Cardiac muscle cell (in vitro differentiated cells and primary cell): ENCODE measurements around the gene BCAS3. TPM values are rescaled to one million over a fixed set of nuclear protein-coding genes. Genes with fewer than 3 reads are reported as not detected.

Experiments used
- DNase-seq, 2 donors: peaks; one replicate each; pipeline versions ENCODE4 v3.0.0 to v3.0.0-alpha.2; 2010 to 2017; ENCODE audit warnings: low read depth in 1 of 2, low spot score in 1 of 2
- H3K27ac ChIP-seq: fragments of 200-600 bp; sonication (generic); 2 replicates; pipeline ENCODE4 v1.5.1; 2016
- H3K27me3 ChIP-seq: fragments of 200-600 bp; sonication (generic); 2 replicates; pipeline ENCODE4 v1.6.0; 2016; ENCODE audit warnings: control low read depth
- H3K36me3 ChIP-seq: fragments of 200-600 bp; sonication (generic); 2 replicates; pipeline ENCODE4 v1.5.1; 2016; ENCODE audit warnings: control low read depth
- H3K4me1 ChIP-seq: fragments of 200-600 bp; sonication (generic); 2 replicates; pipeline ENCODE4 v1.8.1; 2017; ENCODE audit warnings: low read depth, mild to moderate bottlenecking, mixed run types
- H3K4me3 ChIP-seq: fragments of 200-600 bp; sonication (generic); 2 replicates; pipeline ENCODE4 v1.5.1; 2016; ENCODE audit warnings: mild to moderate bottlenecking
- H3K9me3 ChIP-seq: fragments of 200-600 bp; sonication (generic); 2 replicates; pipeline ENCODE4 v1.5.1; 2017; ENCODE audit warnings: low read depth, mild to moderate bottlenecking, control low read depth
- CTCF ChIP-seq: IDR thresholded peaks from 2 replicates; pipeline ENCODE4 v1.5.1; 2012; ENCODE audit warnings: low read depth, mild to moderate bottlenecking, low read length
- polyA plus RNA-seq: library from polyadenylated mRNA; unstranded; fragments of >200 nt; fragmentation: Nextera tagmentation; extraction: Ambion mirVana; gene quantifications from 2 replicates; pipeline ENCODE4 v1.2.1, GENCODE V29; 2016
- total RNA-seq: library from RNA; depleted of rRNA; stranded (reverse); fragments of >200 nt; gene quantifications from 2 replicates; pipeline ENCODE4 v1.2.3, GENCODE V29; 2016

BCAS3 gene
- total and polyA plus RNA-seq, 2 experiments from 2014 or later: 36.5 to 39.6 TPM

GRCh38 chr17:61199431-61200338 is 522.0 kb downstream of the BCAS3 start:
- no peak for TF ChIP-seq CTCF
- DNase-seq: no peak

GRCh38 chr17:61200339-61200715 is 522.7 kb downstream of the BCAS3 start:
- no peak overlapping the region for H3K4me3 ChIP-seq
- no peak for TF ChIP-seq CTCF
- no peaks in the 10 kb centered on the region for H3K9me3 ChIP-seq
- no peak overlapping the region for H3K27ac ChIP-seq
- H3K36me3 ChIP-seq: no peaks in the 10 kb centered on the region
- peaks cover 20% of the 10 kb centered on the region for H3K4me1 ChIP-seq
- no peaks in the 10 kb centered on the region for H3K27me3 ChIP-seq
- no peak for DNase-seq

More at GRCh38 chr17:61199431-61200338, 522.0 kb downstream of the BCAS3 start:
- Histone ChIP-seq H3K27ac (no peak overlapping the region), H3K4me1 (peaks cover 17% of the 10 kb centered on the region), H3K36me3 (no peaks in the 10 kb centered on the region), H3K4me3 (no peak overlapping the region), H3K9me3 (no peaks in the 10 kb centered on the region), H3K27me3 (no peaks in the 10 kb centered on the region)

GRCh38 chr17:61201211-61201610 is 523.6 kb downstream of the BCAS3 start:
- no peaks in the 10 kb centered on the region for H3K36me3 ChIP-seq
- no peak overlapping the region for H3K4me3 ChIP-seq
- H3K9me3 ChIP-seq: no peaks in the 10 kb centered on the region
- TF ChIP-seq CTCF: no peak
- H3K27me3 ChIP-seq: no peaks in the 10 kb centered on the region
- H3K27ac ChIP-seq: no peak overlapping the region
- peaks cover 23% of the 10 kb centered on the region for H3K4me1 ChIP-seq
- DNase-seq: peak in 1 of 2 donors; percentile 69

- no peak for TF ChIP-seq CTCF
- peaks cover 23% of the 10 kb centered on the region for H3K4me1 ChIP-seq
- no peak overlapping the region for H3K27ac ChIP-seq
- H3K27me3 ChIP-seq: no peaks in the 10 kb centered on the region
- H3K36me3 ChIP-seq: no peaks in the 10 kb centered on the region
- H3K4me3 ChIP-seq: no peak overlapping the region
- no peak for DNase-seq
- no peaks in the 10 kb centered on the region for H3K9me3 ChIP-seq
Observed at GRCh38 chr17:61202564-61202963, 524.9 kb downstream of the BCAS3 start.

DNA sequence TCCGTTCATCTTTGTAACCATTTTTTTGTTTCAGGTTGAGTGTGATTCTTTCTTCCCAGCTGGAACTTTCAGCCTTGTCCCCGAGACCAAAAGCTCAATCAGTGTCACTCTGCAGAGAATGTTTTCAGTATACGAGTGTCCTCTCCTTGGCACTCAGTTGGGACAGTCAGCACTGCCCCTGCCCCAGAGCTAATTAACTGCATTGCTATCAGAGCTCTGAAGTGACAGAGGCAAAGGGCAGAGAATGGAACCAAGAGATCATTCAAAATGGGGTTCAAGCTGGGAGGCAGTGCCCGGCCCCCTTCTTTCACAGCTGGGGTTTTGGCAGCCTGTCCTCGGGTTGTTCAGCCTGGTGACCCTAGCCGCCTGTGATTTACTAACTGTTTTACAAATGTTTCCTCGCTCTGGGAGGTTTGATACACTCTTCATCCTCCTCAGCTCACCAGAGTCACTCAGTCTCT is 526.0 kb downstream of the BCAS3 start:
- no peaks in the 10 kb centered on the region for H3K9me3 ChIP-seq
- peak overlapping the region; percentile 15 for H3K27ac ChIP-seq
- H3K4me1 ChIP-seq: peaks cover 31% of the 10 kb centered on the region

More for the DNA sequence above, 526.0 kb downstream of the BCAS3 start:
- Histone ChIP-seq H3K36me3 (no peaks in the 10 kb centered on the region), H3K4me3 (no peak overlapping the region), H3K27me3 (no peaks in the 10 kb centered on the region)
- no peak for TF ChIP-seq CTCF
- DNase-seq: no peak
